ENCODE measurements around the gene DAPK1. TPM values are rescaled to one million over a fixed set of nuclear protein-coding genes. Genes with fewer than 3 reads are reported as not detected.

DAPK1 gene
- total and polyA plus RNA-seq, 3 donors from 2014 or later = 35.1 to 74.6 (median 71.0) TPM

DNA sequence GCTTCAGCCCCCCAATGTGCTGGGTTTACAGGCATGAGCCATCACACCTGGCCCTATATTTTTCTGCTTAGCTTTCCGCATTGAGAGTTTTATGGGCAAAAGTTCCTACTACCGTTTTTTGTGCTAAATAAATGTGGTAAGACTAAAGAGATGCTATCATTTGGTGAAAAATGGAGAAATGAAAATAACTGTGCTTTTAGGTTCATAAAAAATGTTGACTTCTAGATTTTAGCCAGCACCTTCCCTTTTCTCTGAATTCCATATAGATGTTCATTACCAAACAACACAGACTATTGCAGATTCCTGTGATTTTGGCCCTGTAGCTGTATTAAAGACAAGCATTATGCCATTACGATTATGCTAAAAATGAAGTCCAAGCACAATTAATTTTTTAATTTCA, 156.3 kb downstream of the DAPK1 start:
- no peak for DNase-seq
- H3K4me3 ChIP-seq = no peak overlapping the region
- no peaks in the 10 kb centered on the region for H3K4me1 ChIP-seq
- intact Hi-C loops (cut with DNase I; ENCODE audit: low total_unique reads) = no loop called here
- no peak overlapping the region for H3K27ac ChIP-seq
- H3K9me3 ChIP-seq = no peaks in the 10 kb centered on the region
- 89 to 92% methylated on average over 3 of the region's 3 CpGs for WGBS, 2 donors
- H3K27me3 ChIP-seq = no peaks in the 10 kb centered on the region
- H3K36me3 ChIP-seq (ENCODE audit: low read depth, missing control alignments) = no peaks in the 10 kb centered on the region
- TF ChIP-seq POLR2A (IDR thresholded peaks at IDR 0.05) = no peak
- TF ChIP-seq, protein P1, sequence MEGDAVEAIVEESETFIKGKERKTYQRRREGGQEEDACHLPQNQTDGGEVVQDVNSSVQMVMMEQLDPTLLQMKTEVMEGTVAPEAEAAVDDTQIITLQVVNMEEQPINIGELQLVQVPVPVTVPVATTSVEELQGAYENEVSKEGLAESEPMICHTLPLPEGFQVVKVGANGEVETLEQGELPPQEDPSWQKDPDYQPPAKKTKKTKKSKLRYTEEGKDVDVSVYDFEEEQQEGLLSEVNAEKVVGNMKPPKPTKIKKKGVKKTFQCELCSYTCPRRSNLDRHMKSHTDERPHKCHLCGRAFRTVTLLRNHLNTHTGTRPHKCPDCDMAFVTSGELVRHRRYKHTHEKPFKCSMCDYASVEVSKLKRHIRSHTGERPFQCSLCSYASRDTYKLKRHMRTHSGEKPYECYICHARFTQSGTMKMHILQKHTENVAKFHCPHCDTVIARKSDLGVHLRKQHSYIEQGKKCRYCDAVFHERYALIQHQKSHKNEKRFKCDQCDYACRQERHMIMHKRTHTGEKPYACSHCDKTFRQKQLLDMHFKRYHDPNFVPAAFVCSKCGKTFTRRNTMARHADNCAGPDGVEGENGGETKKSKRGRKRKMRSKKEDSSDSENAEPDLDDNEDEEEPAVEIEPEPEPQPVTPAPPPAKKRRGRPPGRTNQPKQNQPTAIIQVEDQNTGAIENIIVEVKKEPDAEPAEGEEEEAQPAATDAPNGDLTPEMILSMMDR (IDR thresholded peaks at IDR 0.05) = no peak

DNA sequence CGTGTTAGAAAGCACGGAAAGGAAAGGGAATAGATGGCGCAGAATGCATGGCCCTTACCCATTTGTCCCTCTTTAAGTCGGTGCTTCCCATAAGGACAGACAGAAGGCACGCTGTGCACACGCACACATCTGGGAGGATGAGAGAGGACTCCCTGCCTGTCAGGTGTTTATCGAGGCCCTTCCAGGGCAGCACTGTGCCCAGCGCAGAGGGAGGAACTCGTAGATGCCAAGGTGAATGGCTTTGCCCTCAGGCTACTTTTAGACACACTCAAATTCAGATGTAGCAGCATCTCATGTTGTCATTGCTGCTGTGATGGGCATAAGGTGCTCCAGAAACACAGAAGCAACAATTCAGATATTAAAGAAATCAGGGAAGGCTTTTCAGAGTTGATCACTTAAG, 158.1 kb downstream of the DAPK1 start:
- intact Hi-C loops (cut with DNase I; ENCODE audit: low total_unique reads) = no loop called here
- 90 to 94% methylated on average over 9 of the region's 9 CpGs for WGBS, 2 donors
- no peak overlapping the region for H3K27ac ChIP-seq
- no peaks in the 10 kb centered on the region for H3K27me3 ChIP-seq
- H3K36me3 ChIP-seq (ENCODE audit: low read depth, missing control alignments) = no peaks in the 10 kb centered on the region
- no peaks in the 10 kb centered on the region for H3K4me1 ChIP-seq
- no peaks in the 10 kb centered on the region for H3K9me3 ChIP-seq
- DNase-seq = no peak
- H3K4me3 ChIP-seq = no peak overlapping the region
- TF ChIP-seq, protein P1 (IDR thresholded peaks at IDR 0.05) = no peak
- TF ChIP-seq POLR2A (IDR thresholded peaks at IDR 0.05) = no peak

DNA sequence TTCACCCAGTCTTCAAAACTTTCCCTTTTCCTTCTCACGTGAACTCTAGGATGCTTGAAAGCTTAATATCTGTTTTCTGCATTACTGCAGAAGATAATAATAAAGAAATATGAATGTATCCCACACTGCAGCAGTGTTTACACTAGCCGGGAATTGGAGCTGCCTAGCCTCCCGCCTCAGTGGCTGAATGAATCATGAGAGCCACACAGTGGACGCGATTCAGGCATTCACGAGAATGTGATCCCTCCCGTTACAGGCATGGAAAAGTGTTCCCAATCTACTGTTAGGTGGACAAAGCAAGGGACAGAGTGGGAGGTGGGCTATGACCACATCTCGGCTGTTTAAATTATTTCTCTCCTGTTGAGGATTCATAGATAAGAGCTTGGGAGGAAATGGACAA, 158.8 kb downstream of the DAPK1 start:
- Histone ChIP-seq H3K27ac (no peak overlapping the region), H3K4me1 (no peaks in the 10 kb centered on the region), H3K4me3 (no peak overlapping the region), H3K36me3 (ENCODE audit: low read depth, missing control alignments) (no peaks in the 10 kb centered on the region), H3K27me3 (no peaks in the 10 kb centered on the region), H3K9me3 (no peaks in the 10 kb centered on the region)
- intact Hi-C loops (cut with DNase I; ENCODE audit: low total_unique reads) = no loop called here
- TF ChIP-seq POLR2A (IDR thresholded peaks at IDR 0.05) = no peak
- TF ChIP-seq, protein P1 (IDR thresholded peaks at IDR 0.05) = no peak
- 35 to 48% methylated on average over 8 of the region's 8 CpGs for WGBS, 2 donors
- DNase-seq = peak; percentile 55

DNA sequence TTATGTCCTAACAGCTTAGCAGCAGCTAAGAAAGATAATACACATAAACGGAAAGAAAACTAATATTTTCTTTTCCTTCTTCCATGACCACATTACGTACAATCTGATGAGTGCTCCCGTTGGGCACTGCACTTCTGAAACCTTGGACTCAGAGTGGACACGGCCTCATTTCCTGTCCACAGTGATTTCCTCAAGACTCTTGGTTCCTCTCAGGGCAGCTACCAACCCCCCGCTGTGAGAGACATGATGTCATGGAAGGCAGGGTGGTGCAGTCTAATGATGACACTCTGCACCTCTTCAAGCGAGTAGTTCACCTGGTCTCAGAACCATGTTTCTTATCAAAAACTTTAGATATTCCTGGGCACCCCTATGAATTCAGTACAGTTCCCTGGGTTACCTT, 159.5 kb downstream of the DAPK1 start:
- no peaks in the 10 kb centered on the region for H3K4me1 ChIP-seq
- WGBS, 2 donors = 75 to 84% methylated on average over 6 of the region's 6 CpGs
- H3K36me3 ChIP-seq (ENCODE audit: low read depth, missing control alignments) = no peaks in the 10 kb centered on the region
- no peak overlapping the region for H3K27ac ChIP-seq
- H3K27me3 ChIP-seq = no peaks in the 10 kb centered on the region
- intact Hi-C loops (cut with DNase I; ENCODE audit: low total_unique reads) = no loop called here
- H3K9me3 ChIP-seq = no peaks in the 10 kb centered on the region
- TF ChIP-seq, protein P1 (IDR thresholded peaks at IDR 0.05) = no peak
- no peak for TF ChIP-seq POLR2A (IDR thresholded peaks at IDR 0.05)
- DNase-seq = peak; percentile 31
- no peak overlapping the region for H3K4me3 ChIP-seq

DNA sequence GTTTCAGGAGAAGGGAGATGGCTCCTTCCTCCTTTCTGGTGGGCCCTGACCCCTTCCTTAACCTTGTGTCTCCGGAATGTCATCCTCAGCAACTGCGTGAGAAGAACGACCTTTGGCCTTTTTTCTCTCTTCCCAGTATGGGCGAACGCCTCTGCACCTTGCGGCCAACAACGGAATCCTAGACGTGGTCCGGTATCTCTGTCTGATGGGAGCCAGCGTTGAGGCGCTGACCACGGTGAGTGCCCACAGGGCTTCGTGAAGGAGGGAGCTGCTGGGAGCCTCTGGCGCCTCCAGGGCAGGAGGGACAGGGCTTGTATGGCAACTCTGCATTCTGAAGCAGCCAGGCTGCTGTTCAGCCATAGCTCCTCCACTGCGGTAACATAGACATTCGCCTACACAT, 160.2 kb downstream of the DAPK1 start:
- Histone ChIP-seq H3K4me1 (no peaks in the 10 kb centered on the region), H3K27me3 (no peaks in the 10 kb centered on the region), H3K9me3 (no peaks in the 10 kb centered on the region), H3K36me3 (ENCODE audit: low read depth, missing control alignments) (no peaks in the 10 kb centered on the region), H3K27ac (no peak overlapping the region), H3K4me3 (no peak overlapping the region)
- intact Hi-C loops (cut with DNase I; ENCODE audit: low total_unique reads) = no loop called here
- DNase-seq = no peak
- TF ChIP-seq, protein P1 (IDR thresholded peaks at IDR 0.05) = no peak
- TF ChIP-seq POLR2A (IDR thresholded peaks at IDR 0.05) = no peak
- WGBS, 2 donors = 92 to 96% methylated on average over 16 of the region's 16 CpGs

Measured in testis (tissue), 3 donors.